Pulmonary artery endothelial cell (primary cell): ENCODE results near the gene ZFR. TPM values are rescaled to one million over a fixed set of nuclear protein-coding genes. Genes with fewer than 3 reads are reported as not detected.
"Not testable (repeated sequence)": the region's sequence is repeated elsewhere in the genome, so short reads cannot be mapped to it uniquely, and the experiment has no call there.

Experiments used
- DNase-seq: peaks from one replicate; pipeline ENCODE4 v3.0.0-alpha.2; 2011; ENCODE audit warnings: low read depth, low spot score
- total RNA-seq: library from RNA; depleted of rRNA; stranded (reverse); fragments of >200 nt; gene quantifications from 2 replicates; pipeline ENCODE4 v1.2.3, GENCODE V29; 2014

The ZFR gene
- total RNA-seq, 1 donor from 2014 or later = 58.4 TPM

GRCh38 chr5:32413466-32414263, 30.9 kb downstream of the ZFR start:
- DNase-seq = no peak

DNA sequence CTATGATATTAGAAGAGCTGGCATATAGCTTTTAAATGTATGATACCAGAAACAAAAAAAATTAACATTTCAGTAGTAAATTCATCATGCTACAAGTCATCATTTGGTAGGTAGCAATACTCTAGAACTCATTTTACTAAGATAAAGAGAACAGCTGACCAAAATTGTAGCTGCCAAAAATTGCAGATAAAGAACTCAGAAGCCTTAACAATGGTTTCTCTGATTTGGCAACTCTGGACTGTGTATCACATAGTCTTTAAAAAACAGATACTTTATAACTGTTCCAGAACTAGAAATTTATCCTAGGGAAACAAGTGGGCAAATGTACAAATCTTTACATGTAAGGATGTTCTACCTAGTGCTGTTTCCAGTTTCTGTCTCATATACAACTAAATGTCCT, 33.9 kb downstream of the ZFR start:
- no peak for DNase-seq

DNA sequence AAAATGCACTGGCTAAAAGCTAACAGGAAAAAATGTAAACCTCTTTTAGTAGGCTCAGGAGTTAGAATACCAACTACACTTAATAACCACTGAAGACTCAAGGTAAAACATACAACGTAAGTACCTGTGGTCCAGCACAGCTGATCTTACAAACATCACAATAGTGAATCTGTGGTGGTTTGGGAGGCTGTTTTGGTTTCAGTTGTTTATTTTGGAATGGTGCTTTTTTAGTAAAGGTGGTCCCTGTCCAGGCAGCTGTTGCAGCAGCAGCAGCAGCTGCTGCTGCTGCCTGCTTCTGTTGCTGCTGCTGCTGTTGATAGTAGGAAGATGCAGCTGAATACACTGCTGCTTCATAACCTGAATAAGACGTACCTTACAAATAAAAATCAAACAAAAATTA, 37.9 kb downstream of the ZFR start:
- DNase-seq = no peak

GRCh38 chr5:32405507-32405906, 39.0 kb downstream of the ZFR start:
- no peak for DNase-seq

DNA sequence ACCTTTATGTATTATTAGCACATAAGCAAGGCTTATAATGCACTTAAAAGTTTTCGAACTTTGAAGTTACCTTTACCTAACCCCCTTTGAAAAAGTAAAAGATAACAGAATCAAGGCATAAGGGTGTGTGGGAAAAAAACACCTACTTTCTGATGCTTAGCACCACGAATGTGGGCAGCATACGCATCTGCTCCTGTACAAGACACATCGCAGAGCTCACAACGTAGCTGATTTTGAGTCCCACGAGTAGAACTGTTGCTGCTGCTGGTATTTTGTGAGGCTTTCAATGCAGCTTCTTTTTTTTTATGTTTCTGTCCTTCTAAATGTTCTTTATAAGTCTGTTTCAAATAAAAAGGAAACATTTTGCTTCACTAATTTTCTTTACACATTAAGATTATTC, 40.8 kb downstream of the ZFR start:
- DNase-seq = no peak

DNA sequence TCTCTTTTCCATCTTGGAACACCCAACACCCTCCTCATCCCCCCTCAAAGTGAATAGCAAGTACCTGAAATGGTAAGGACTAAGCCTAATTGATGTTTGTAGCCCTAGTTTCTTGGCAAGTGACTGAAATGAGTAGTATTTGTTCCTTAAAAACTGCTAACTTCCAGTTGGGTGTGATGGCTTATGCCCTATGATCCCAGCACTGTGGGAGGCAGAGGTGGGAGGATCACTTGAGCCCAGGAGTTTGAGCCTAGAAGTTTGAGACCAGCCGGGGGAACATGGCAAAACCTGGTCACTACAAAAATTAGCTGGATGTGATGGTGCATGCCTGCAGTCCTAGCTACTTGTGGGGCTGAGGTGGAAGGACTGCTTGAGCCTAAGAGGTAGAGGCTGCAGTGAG, 44.1 kb downstream of the ZFR start:
- no peak for DNase-seq

GRCh38 chr5:32398754-32399153, 45.8 kb downstream of the ZFR start:
- not testable (repeated sequence) for DNase-seq

DNA sequence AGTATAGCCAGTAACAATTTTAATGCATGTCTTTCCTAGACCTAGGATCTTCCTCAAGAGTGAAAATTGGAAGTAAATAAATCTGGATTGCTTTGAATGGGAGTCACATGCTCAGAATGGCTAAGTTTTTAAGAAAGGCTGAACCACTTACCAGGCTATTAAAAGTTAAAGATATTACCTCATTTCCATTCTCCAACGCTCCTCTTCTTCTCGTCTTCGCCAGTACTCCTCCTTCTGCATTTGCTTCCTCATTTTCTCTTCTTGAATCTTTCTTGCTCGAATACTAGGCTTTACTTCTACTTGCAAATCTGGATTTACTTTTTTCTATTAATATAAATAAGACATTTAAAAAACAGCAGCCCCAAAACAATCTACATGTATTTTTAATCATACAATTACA, 49.6 kb downstream of the ZFR start:
- no peak for DNase-seq

GRCh38 chr5:32392039-32392438, 52.5 kb downstream of the ZFR start:
- DNase-seq = no peak

- DNase-seq = no peak
These were observed 53.5 kb downstream of the ZFR start for GRCh38 chr5:32390819-32391591.

DNA sequence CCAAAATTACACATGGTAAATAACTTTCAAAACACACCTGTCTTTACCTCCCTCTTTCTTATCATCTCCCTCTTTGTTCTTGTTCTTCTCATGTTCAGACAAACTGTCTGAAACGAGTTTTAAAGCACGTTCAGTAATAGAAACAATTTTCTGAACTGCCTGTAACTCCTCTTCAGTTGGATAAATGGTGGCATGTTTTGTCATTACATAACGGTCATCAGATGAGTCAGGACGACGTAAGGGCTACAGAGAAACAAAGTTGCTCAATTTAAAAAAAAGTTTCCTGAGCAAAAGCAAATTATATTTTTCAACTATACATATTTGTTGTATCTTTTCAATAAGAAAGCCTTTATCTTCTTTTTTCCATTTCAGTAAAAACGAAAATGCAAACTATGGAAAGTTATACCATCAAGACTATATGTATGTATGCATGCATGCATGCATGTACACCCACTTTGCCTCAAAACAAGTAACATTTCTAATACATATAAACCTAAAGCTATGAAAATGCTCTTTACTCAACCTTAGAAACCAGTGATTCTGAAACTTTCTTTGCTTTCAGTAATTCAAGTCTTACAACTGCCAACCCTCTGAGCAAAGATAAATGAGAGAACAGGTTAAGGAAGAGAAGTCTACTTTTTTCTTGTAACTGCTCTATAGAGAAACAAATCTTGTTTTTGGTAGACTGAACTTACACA, 56.0 kb downstream of the ZFR start:
- no peak for DNase-seq

- no peak for DNase-seq
These were observed 56.7 kb downstream of the ZFR start for GRCh38 chr5:32387841-32388240.

DNA sequence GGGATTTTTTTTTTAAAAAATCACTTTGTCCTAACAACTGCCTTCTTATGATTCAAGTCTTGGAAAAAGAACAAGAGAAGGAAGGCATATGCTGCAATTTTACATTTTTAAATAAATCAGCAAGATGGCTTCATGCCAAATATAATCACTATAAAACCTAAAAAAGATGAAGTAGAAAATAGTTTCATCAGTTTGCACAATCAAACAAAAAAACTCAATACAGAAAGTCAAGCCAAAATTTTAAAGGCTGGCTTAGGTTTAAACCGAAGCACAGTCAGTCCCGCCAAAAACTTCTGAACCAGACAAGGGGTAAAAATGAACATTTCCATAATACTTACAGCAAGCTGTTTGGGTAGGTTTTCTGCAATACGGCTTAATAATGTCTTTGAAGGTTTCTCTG, 57.3 kb downstream of the ZFR start:
- DNase-seq = no peak

DNA sequence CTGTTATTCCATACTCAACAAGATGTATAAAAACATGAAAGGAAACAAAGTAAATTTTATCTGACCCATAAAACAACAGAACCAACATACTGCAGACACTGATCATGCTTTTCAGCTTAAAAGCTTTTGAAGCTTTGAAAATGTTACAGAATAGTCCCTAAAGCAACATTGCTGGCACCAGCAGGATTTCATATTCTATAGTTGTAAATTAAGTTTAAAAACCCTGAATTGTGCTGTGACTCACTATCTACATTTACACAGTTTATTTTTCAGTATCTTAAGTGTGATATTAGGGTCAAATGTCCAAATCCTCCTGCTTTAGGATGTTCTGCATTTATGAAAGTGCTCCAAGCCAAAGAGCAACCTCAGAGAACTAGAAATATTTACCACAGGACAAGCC, 59.9 kb downstream of the ZFR start:
- no peak for DNase-seq

GRCh38 chr5:32383586-32383985, 61.0 kb downstream of the ZFR start:
- DNase-seq = no peak

- DNase-seq = no peak
These were observed 61.5 kb downstream of the ZFR start for GRCh38 chr5:32383065-32383464.

- no peak for DNase-seq
These were observed 65.1 kb downstream of the ZFR start for GRCh38 chr5:32379421-32379820.

- no peak for DNase-seq
These were observed 65.6 kb downstream of the ZFR start for GRCh38 chr5:32378966-32379365.

DNA sequence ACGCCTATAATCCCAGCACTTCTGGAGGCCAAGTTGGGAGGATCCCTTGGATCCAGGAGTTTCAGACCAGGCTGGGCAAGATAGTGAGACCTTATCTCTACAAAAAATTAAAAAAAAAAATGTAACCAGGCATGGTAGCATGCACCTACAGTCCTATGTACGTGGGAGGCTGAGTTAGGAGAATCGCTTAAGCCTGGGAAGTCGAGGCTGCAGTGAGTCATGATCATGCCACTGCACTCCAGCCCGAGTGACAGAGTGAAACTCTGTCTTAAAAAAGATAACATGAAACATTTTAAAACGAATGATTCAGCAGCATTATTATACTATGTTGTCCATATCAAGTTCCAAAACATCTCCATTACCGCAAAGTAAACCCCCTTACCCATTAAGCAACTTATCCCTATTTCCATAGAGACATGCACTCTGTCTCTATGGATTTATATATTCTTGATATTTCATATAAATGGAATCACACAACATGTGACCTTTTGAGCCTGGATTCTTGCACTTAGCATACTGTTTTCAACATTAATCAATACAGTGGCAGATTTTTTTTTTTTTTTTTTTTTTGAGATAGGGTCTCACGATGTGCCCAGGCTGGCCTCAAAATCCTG, 74.9 kb downstream of the ZFR start:
- no peak for DNase-seq

GRCh38 chr5:32369032-32369431, 75.5 kb downstream of the ZFR start:
- no peak for DNase-seq

DNA sequence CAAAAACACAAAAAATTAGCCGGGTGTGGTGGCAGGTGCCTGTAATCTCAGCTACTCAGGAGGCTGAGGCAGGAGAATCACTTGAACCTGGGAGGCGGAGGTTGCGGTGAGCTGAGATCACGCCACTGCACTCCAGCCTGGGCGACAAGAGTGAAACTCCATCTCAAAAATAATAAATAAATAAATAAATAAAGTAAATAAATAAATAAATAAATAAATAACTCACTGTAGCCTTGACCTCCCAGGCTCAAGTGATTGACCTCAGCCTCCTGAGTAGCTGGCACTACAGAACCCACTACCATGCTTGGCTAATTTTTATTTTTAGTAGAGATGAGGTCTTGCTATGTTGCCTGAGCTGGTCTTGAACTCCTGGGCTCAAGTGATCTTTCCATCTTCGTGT, 77.3 kb downstream of the ZFR start:
- not testable (repeated sequence) for DNase-seq

DNA sequence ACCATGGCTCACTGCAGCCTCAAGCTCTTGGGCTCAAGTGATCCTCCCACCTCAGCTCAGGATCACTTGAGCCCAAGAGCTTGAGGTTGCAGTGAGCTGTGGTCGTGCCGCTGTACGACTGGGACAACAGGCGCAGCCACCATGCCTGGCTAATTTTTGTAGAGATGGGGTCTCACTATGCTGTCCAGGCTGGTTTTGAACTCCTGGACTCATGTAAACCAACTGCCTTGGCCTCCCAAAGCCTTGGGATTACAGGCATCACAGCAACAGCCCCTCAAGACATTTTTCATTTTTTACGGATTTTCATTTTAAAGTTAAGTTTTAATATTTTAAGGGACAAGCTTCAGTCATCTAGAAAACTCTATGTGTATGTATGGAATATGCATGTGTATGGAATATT, 78.9 kb downstream of the ZFR start:
- no peak for DNase-seq
